A549 (cell line): ENCODE data around the gene MAML1. TPM values are rescaled to one million over a fixed set of nuclear protein-coding genes. Genes with fewer than 3 reads are reported as not detected.
A peak's percentile ranks its signal among the peaks of the same experiment; 100 is the strongest.

ENCODE experiments used
- ATAC-seq, 2 experiments: fragments of 200-7000 bp in 1 of 2; fragments of >200 bp in 1 of 2; cut with Nextera tagmentation in 1 of 2; cut with Tn5 transposase in 1 of 2; 3 replicates each; pipeline versions ENCODE4 v1.8.0 to v1.9.1; 2018 to 2020; ENCODE audit warnings: mild to moderate bottlenecking in 1 of 2, moderate library complexity in 1 of 2
- CTCF ChIA-PET: fragments of 300-600 bp; sonication (Branson Sonifier 250); formaldehyde crosslinking; extraction: SDS; loops from one replicate; lab custom pipeline; 2021; ENCODE audit warnings: antibody characterized with exemption, inconsistent platforms; lab: Yijun Ruan, JAX
- POLR2A ChIA-PET: fragments of 350-600 bp; formaldehyde crosslinking; extraction: SDS; loops from one replicate; lab custom pipeline; 2021; ENCODE audit warnings: antibody characterized with exemption, inconsistent platforms; lab: Yijun Ruan, JAX
- DNase-seq, 2 experiments: peaks; one replicate each; pipeline versions ENCODE4 v3.0.0 to v3.0.0-alpha.2; 2011 to 2016; ENCODE audit warnings: low read depth in 1 of 2, low spot score in 1 of 2
- FAIRE-seq: peaks from 2 replicates; lab custom pipeline; 2011; peaks lifted over from hg19 to GRCh38; lab: Jason Lieb, UNC
- H3K27ac ChIP-seq, 2 experiments: fragments of >200 bp; sonication (Bioruptor Twin); formaldehyde crosslinking; 3 replicates each; pipeline ENCODE4 v1.5.1; 2016 to 2017
- H3K4me1 ChIP-seq: fragments of >200 bp; sonication (Bioruptor Twin); formaldehyde crosslinking; 3 replicates; pipeline ENCODE4 v1.6.1; 2016
- H3K4me2 ChIP-seq: fragments of >200 bp; sonication (Bioruptor Twin); formaldehyde crosslinking; 3 replicates; pipeline ENCODE4 v1.6.1; 2016
- H3K4me3 ChIP-seq: fragments of >200 bp; sonication (Bioruptor Twin); formaldehyde crosslinking; 3 replicates; pipeline ENCODE4 v1.5.1; 2016
- H3K9me3 ChIP-seq: fragments of >200 bp; sonication (Bioruptor Twin); formaldehyde crosslinking; 3 replicates; pipeline ENCODE4 v1.6.1; 2016
- CEBPB ChIP-seq, 2 experiments: fragments of >200 bp in 1 of 2; sonication (Bioruptor Twin) in 1 of 2; formaldehyde crosslinking in 1 of 2; IDR thresholded peaks; 2 replicates each; pipeline ENCODE4 v1.6.1; 2012 to 2016
- CHD2 ChIP-seq: fragments of 150-350 bp; IDR thresholded peaks from 2 replicates; pipeline ENCODE4 v1.6.1; 2014; ENCODE audit warnings: low read length; ENCODE audit not compliant: partially characterized antibody
- ELK1 ChIP-seq: fragments of 150-350 bp; IDR thresholded peaks from 2 replicates; pipeline ENCODE4 v1.6.1; 2014; ENCODE audit warnings: low read depth, mild to moderate bottlenecking, low read length
- FOSB ChIP-seq: fragments of 250-450 bp; sonication (Bioruptor Pico); IDR thresholded peaks from 2 replicates; pipeline ENCODE4 v1.5.0; 2020; ENCODE audit warnings: mild to moderate bottlenecking, moderate library complexity
- FOXS1 ChIP-seq: fragments of 250-450 bp; sonication (Bioruptor Pico); IDR thresholded peaks from 2 replicates; pipeline ENCODE4 v1.5.0; 2020; ENCODE audit warnings: mild to moderate bottlenecking, moderate library complexity
- HEYL ChIP-seq: fragments of 250-450 bp; sonication (Bioruptor Pico); IDR thresholded peaks from 2 replicates; pipeline ENCODE4 v1.8.0; 2021; ENCODE audit warnings: mild to moderate bottlenecking, moderate library complexity
- HOXA7 ChIP-seq: fragments of 250-450 bp; sonication (Bioruptor Pico); IDR thresholded peaks from 2 replicates; pipeline ENCODE4 v1.5.0; 2020; ENCODE audit warnings: mild to moderate bottlenecking, moderate library complexity
- HOXB13 ChIP-seq: fragments of 250-450 bp; sonication (Bioruptor Pico); IDR thresholded peaks from 2 replicates; pipeline ENCODE4 v1.5.0; 2020; ENCODE audit warnings: low read depth, mild to moderate bottlenecking, moderate library complexity
- HOXB5 ChIP-seq: fragments of 250-450 bp; sonication (Bioruptor Pico); IDR thresholded peaks from 2 replicates; pipeline ENCODE4 v1.5.0; 2020; ENCODE audit warnings: mild to moderate bottlenecking, moderate library complexity
- JUN ChIP-seq, 2 experiments: fragments of >200 bp; sonication (Bioruptor Twin); formaldehyde crosslinking; IDR thresholded peaks; 2 replicates in 1 of 2; 3 replicates in 1 of 2; pipeline ENCODE4 v1.6.1; 2016 to 2017
- KDM1A ChIP-seq: fragments of 200-600 bp; sonication (generic); IDR thresholded peaks from 2 replicates; pipeline ENCODE4 v1.6.1; 2016; ENCODE audit warnings: low read depth, mild to moderate bottlenecking
- MAFK ChIP-seq: fragments of 450-650 bp; IDR thresholded peaks from 2 replicates; pipeline ENCODE4 v1.6.1; 2014; ENCODE audit not compliant: partially characterized antibody
- NFE2L2 ChIP-seq: fragments of 150-350 bp; conservative IDR thresholded peaks from 2 replicates; pipeline ENCODE4 v1.6.1; 2014; ENCODE audit warnings: low read length
- NPAS2 ChIP-seq: fragments of 250-450 bp; sonication (Bioruptor Pico); IDR thresholded peaks from 2 replicates; pipeline ENCODE4 v1.8.0; 2022; ENCODE audit warnings: mild to moderate bottlenecking, moderate library complexity, borderline replicate concordance
- NR3C1 ChIP-seq: fragments of >200 bp; sonication (Bioruptor Twin); formaldehyde crosslinking; IDR thresholded peaks from 3 replicates; pipeline ENCODE4 v1.6.1; 2017
- POLR2A ChIP-seq: IDR thresholded peaks from 2 replicates; pipeline ENCODE4 v1.6.1; 2012; ENCODE audit warnings: mild to moderate bottlenecking, low read length
- POLR2AphosphoS2 ChIP-seq: conservative IDR thresholded peaks from 2 replicates; pipeline ENCODE4 v1.6.1; 2012; ENCODE audit warnings: low read length, improper control_type of control experiment, inconsistent platforms
- ZNF302 ChIP-seq: fragments of 250-450 bp; sonication (Bioruptor Pico); IDR thresholded peaks from 2 replicates; pipeline ENCODE4 v1.9.0; 2021; ENCODE audit warnings: inconsistent platforms, mild to moderate bottlenecking, moderate library complexity
- WGBS: methylation state at CpG from one replicate; pipeline ENCODE4 v1.1.6; 2017; ENCODE audit errors: missing lambda C conversion rate; 5-methylcytosine and 5-hydroxymethylcytosine counted together
- polyA plus RNA-seq, 4 experiments: library from polyadenylated mRNA; depleted of rRNA in 3 of 4; stranded (reverse); fragments of >200 nt; fragmentation: RNase III in 1 of 4; extraction: RNeasy Plus Mini Kit Qiagen cat#74134 plus additional on column Dnase treatment in 1 of 4; gene quantifications; 2 replicates in 3 of 4; 3 replicates in 1 of 4; pipeline ENCODE4 v1.2.3, GENCODE V29; 2011 to 2017
- TF ChIP-seq, protein P1 (sequence below): fragments of >200 bp; sonication (Bioruptor Twin); formaldehyde crosslinking; IDR thresholded peaks from 3 replicates; pipeline ENCODE4 v1.6.1; 2016

The MAML1 gene
- polyA plus RNA-seq, 2 of the 4 experiments (the other 2 are of a cell fraction): 6.9 to 12.0 TPM

DNA sequence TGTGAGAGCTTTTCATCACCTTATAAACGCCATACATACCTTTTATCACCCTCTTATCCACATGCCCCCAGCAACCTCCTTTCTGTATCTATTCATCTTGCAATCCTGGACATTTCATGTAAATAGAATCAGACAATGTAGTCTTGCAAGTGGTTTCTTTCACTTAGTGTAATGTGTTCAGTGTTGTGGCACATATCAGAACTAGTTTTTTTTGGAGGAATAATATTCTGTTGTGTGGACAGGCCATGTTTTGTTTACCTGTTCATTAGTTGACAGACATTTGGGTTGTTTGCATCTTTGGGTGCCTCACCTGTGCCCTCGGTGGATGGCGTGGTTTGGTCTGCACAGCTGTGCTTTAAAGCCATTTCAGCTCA, 89.4 kb downstream of the MAML1 start (continued):
- TF ChIP-seq, protein P1, sequence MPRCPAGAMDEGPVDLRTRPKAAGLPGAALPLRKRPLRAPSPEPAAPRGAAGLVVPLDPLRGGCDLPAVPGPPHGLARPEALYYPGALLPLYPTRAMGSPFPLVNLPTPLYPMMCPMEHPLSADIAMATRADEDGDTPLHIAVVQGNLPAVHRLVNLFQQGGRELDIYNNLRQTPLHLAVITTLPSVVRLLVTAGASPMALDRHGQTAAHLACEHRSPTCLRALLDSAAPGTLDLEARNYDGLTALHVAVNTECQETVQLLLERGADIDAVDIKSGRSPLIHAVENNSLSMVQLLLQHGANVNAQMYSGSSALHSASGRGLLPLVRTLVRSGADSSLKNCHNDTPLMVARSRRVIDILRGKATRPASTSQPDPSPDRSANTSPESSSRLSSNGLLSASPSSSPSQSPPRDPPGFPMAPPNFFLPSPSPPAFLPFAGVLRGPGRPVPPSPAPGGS: 0 out of 3 replicates have a peak, but pooled peaks have one; percentile 17
- TF ChIP-seq CEBPB (IDR thresholded peaks at IDR 0.05) (no peak), HOXB5 (CRISPR knock-in tag) (no peak), ELK1 (no peak), HOXB13 (no peak)

DNA sequence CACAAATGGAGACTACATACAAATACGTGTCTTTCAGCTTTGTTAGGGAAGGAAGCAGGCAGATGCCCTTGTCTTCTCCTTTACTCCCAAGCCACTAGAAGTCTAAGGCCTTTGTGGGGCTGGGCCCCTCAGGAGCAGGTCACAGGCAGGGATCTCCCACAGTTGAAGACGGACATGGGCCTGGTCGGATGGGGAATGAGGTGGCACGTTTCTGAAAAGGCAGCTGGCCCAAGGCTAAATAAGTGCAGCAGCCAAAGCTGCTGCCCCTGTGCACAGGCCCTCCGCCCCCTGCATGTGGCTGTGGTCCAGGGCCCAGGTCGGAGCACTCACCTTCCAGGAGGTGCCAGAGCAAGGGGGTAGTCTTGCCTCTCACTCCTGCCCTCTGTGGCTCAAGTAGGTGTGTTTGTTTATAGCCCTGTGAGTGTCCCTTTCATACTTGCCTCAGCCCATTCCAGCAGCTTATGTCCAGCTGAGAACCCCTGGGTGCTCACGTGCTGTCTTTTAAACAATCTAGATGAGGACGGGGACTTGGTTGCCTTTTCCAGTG, 89.9 kb downstream of the MAML1 start:
- CTCF ChIA-PET: interaction anchor here (1.4 to 4.8 kb wide), 4 partner anchors 10 to 86 kb away, joined by 5 to 27 read pairs (median 6); partner anchors contain the start of gene TBC1D9B
- peaks cover 79% of the 10 kb centered on the region for H3K4me1 ChIP-seq
- no peak for ATAC-seq
- POLR2A ChIA-PET: interaction anchor here (0.6 to 1.3 kb wide), 5 partner anchors 8 to 262 kb away, joined by 3 to 6 read pairs (median 4); no protein-coding TSS in a partner anchor
- no peak for FAIRE-seq
- WGBS: 11% methylated on average over 8 of the region's 8 CpGs
- no peaks in the 10 kb centered on the region for H3K9me3 ChIP-seq
- peak overlapping the region; percentile 96 for H3K4me2 ChIP-seq
- H3K27ac ChIP-seq: peak overlapping the region; percentile 95 to 98
- TF ChIP-seq NFE2L2 (no peak), ZNF302 (CRISPR knock-in tag) (no peak), HEYL (CRISPR knock-in tag) (no peak), JUN (IDR thresholded peaks at IDR 0.05) (peak in 1 of 2 experiments; percentile 29; a peak in 3 of 5 replicates), FOXS1 (CRISPR knock-in tag) (no peak), FOSB (CRISPR knock-in tag) (peak; percentile 5; the same call in 1 of the 2 replicates), POLR2AphosphoS2 (peak; percentile 92), MAFK (no peak), POLR2A (0 out of 2 replicates have a peak, but pooled peaks have one; percentile 21), CHD2 (peak; percentile 14), KDM1A (no peak)
- H3K4me3 ChIP-seq: peak overlapping the region; percentile 81
- no peak for DNase-seq

DNA sequence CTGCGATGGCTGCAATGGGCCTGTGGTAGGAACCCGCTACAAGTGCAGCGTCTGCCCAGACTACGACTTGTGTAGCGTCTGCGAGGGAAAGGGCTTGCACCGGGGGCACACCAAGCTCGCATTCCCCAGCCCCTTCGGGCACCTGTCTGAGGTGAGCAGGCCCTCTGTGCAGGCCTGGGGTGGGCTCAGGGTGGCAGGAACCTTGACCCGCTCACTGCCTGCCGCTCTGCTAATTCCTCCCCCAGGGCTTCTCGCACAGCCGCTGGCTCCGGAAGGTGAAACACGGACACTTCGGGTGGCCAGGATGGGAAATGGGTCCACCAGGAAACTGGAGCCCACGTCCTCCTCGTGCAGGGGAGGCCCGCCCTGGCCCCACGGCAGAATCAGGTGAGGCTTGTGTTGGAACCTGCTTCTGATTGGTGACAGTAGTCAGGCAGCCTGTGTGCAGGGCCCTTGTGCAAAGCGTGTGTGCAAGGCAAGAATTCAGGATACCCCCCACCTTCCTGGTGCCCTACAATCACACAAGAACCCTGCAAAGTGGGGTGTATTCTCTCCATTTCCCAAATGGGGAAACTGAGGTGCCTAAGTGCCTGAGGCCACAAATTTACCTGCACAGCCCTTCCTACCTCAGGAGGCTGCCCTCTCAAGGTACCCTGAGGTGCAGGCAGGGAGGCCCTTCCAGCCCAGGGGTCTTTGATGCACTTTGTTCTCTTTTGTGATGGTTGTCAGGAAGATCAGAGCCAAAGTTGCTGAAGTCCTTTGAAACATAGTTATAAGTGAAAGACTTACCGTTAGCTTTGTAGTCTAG, 91.5 kb downstream of the MAML1 start:
- ATAC-seq (no peak), DNase-seq (no peak), FAIRE-seq (no peak)
- H3K27ac ChIP-seq: peak overlapping the region in 1 of 2 experiments; percentile 98; a peak in 4 of 6 replicates
- peak overlapping the region; percentile 81 for H3K4me3 ChIP-seq
- H3K4me2 ChIP-seq: peak overlapping the region; percentile 96
- H3K9me3 ChIP-seq: no peaks in the 10 kb centered on the region
- POLR2A ChIA-PET: interaction anchor here (1.3 kb wide), 1 partner anchor 13 kb away, joined by 3 read pairs; no protein-coding TSS in a partner anchor
- 0 out of 5 replicates have a peak, but pooled peaks of 1 of the 2 experiments have one; percentile 14 for TF ChIP-seq JUN (IDR thresholded peaks at IDR 0.05)
- no peak for TF ChIP-seq NR3C1
- no peak for TF ChIP-seq NPAS2 (CRISPR knock-in tag)
- TF ChIP-seq HOXA7 (CRISPR knock-in tag): peak; percentile 3; the same call in 1 of the 2 replicates
- 0 out of 2 replicates have a peak, but pooled peaks have one; percentile 15 for TF ChIP-seq POLR2A
- 61% methylated on average over 11 of the region's 22 CpGs for WGBS
- CTCF ChIA-PET: interaction anchor here (1.0 to 11.6 kb wide), 3 partner anchors 14 to 23 kb away, joined by 3 to 86 read pairs (median 4); no protein-coding TSS in a partner anchor
- peaks cover 78% of the 10 kb centered on the region for H3K4me1 ChIP-seq
